HG02852 (cell line): Measurements from ENCODE around the gene CLDN34.

Source experiments
- ATAC-seq: cut with Tn5 transposase; IDR thresholded peaks from one replicate; pipeline ENCODE4 v1.9.1; 2021; ENCODE audit warnings: mild to moderate bottlenecking, moderate library complexity; ENCODE audit not compliant: unreplicated experiment

Gene CLDN34

DNA sequence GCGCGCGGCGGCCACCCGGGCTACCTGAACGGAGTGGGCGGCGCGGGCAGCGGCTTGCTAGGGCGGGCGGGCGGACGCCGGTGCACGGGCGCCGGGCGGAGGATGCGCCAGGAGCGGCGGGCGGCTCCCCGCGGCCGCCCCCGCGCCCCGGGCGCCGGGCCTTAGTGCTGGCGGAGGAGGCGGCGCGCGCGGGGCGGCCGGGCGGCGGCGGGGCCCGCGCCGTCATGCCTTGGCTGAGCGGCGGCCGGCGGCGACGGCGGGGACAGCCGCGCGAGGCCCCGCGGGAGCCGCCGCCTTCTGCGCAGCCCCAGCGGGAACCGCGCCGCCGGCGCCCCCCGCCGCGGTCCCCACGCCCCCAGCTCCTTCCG lies 48.2 kb downstream of the CLDN34 start:
- ATAC-seq, result peak; percentile 20

- ATAC-seq, result peak; percentile 13
These were observed 48.8 kb downstream of the CLDN34 start for GRCh38 chrX:10015723-10016518.

GRCh38 chrX:10016519-10017132 lies 49.5 kb downstream of the CLDN34 start:
- ATAC-seq, result no peak

DNA sequence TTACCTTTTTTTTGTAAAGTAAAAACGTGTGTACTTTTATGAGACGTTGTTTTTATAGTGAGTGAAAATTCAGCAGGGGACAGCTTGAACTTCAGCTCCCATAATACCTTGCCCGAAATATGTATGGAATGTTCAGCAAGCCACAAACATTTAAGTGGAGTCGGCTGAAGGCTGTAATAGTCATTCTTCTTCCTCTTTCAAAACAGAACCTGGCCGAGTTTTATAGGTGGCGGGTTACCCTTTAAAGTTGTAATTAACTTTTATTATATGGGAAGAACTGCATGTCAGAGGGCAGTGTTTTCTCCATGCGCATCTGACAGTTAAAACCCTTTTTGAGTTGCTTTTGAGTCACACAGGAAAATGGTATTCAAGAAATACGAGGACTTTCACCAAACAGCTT lies 50.7 kb downstream of the CLDN34 start:
- no peak for ATAC-seq
